ENCODE data around the gene MME. TPM values are rescaled to one million over a fixed set of nuclear protein-coding genes. Genes with fewer than 3 reads are reported as not detected.

MME gene
- total RNA-seq, 2 donors from 2014 or later: 30.2 to 31.9 TPM

GRCh38 chr3:155229086-155229485 lies 149.0 kb downstream of the MME start:
- Histone ChIP-seq H3K9me3 (ENCODE audit: control insufficient read depth, low read length) (no peaks in the 10 kb centered on the region), H3K27ac (ENCODE audit: low read depth, low read length) (no peak overlapping the region), H3K4me3 (ENCODE audit: low read length) (no peak overlapping the region), H3K27me3 (ENCODE audit: control insufficient read depth, insufficient read depth, low read length, poor library complexity, severe bottlenecking) (no peaks in the 10 kb centered on the region), H3K9ac (ENCODE audit: extremely low read depth, low read length, poor library complexity, severe bottlenecking) (no peak overlapping the region), H3K4me1 (ENCODE audit: control insufficient read depth, insufficient read depth, low read length) (no peaks in the 10 kb centered on the region), H3K36me3 (ENCODE audit: control insufficient read depth, insufficient read depth, low read length) (no peaks in the 10 kb centered on the region)
- H3K4me1 Mint-ChIP-seq: no peaks in the 10 kb centered on the region
- H3K36me3 Mint-ChIP-seq (ENCODE audit: low read depth): no peaks in the 10 kb centered on the region
- no peak overlapping the region for H3K27ac Mint-ChIP-seq
- no peaks in the 10 kb centered on the region for H3K27me3 Mint-ChIP-seq (ENCODE audit: insufficient read depth)
- H3K9me3 Mint-ChIP-seq: no peaks in the 10 kb centered on the region
- H3K4me3 Mint-ChIP-seq: no peak overlapping the region
- no peak for DNase-seq
- no peak for TF ChIP-seq CTCF (conservative IDR thresholded peaks at IDR 0.05)
- WGBS, 2 experiments (ENCODE audit: insufficient coverage in 1 of 2, insufficient read length in 1 of 2): 93 to 100% methylated on average over 1 of the region's 1 CpG

GRCh38 chr3:155230382-155230781 lies 150.3 kb downstream of the MME start:
- DNase-seq: no peak
- Mint-ChIP-seq H3K4me3 (no peak overlapping the region), H3K27me3 (ENCODE audit: insufficient read depth) (no peaks in the 10 kb centered on the region), H3K27ac (no peak overlapping the region), H3K9me3 (no peaks in the 10 kb centered on the region), H3K36me3 (ENCODE audit: low read depth) (no peaks in the 10 kb centered on the region), H3K4me1 (no peaks in the 10 kb centered on the region)
- H3K9ac ChIP-seq (ENCODE audit: extremely low read depth, low read length, poor library complexity, severe bottlenecking): no peak overlapping the region
- H3K27me3 ChIP-seq (ENCODE audit: control insufficient read depth, insufficient read depth, low read length, poor library complexity, severe bottlenecking): no peaks in the 10 kb centered on the region
- H3K4me1 ChIP-seq (ENCODE audit: control insufficient read depth, insufficient read depth, low read length): no peaks in the 10 kb centered on the region
- no peak overlapping the region for H3K4me3 ChIP-seq (ENCODE audit: low read length)
- H3K27ac ChIP-seq (ENCODE audit: low read depth, low read length): no peak overlapping the region
- no peaks in the 10 kb centered on the region for H3K36me3 ChIP-seq (ENCODE audit: control insufficient read depth, insufficient read depth, low read length)
- TF ChIP-seq CTCF (conservative IDR thresholded peaks at IDR 0.05): no peak
- H3K9me3 ChIP-seq (ENCODE audit: control insufficient read depth, low read length): no peaks in the 10 kb centered on the region

GRCh38 chr3:155231792-155232191 lies 151.7 kb downstream of the MME start:
- no peaks in the 10 kb centered on the region for H3K9me3 Mint-ChIP-seq
- WGBS, 2 experiments (ENCODE audit: insufficient coverage in 1 of 2, insufficient read length in 1 of 2): 91 to 93% methylated on average over 2 of the region's 2 CpGs
- no peak overlapping the region for H3K4me3 Mint-ChIP-seq
- no peak overlapping the region for H3K4me3 ChIP-seq (ENCODE audit: low read length)
- no peaks in the 10 kb centered on the region for H3K27me3 ChIP-seq (ENCODE audit: control insufficient read depth, insufficient read depth, low read length, poor library complexity, severe bottlenecking)
- no peaks in the 10 kb centered on the region for H3K36me3 Mint-ChIP-seq (ENCODE audit: low read depth)
- TF ChIP-seq CTCF (conservative IDR thresholded peaks at IDR 0.05): no peak
- DNase-seq: no peak
- H3K27ac Mint-ChIP-seq: no peak overlapping the region
- no peak overlapping the region for H3K27ac ChIP-seq (ENCODE audit: low read depth, low read length)
- no peak overlapping the region for H3K9ac ChIP-seq (ENCODE audit: extremely low read depth, low read length, poor library complexity, severe bottlenecking)
- H3K36me3 ChIP-seq (ENCODE audit: control insufficient read depth, insufficient read depth, low read length): no peaks in the 10 kb centered on the region
- no peaks in the 10 kb centered on the region for H3K9me3 ChIP-seq (ENCODE audit: control insufficient read depth, low read length)
- H3K4me1 ChIP-seq (ENCODE audit: control insufficient read depth, insufficient read depth, low read length): no peaks in the 10 kb centered on the region
- no peaks in the 10 kb centered on the region for H3K27me3 Mint-ChIP-seq (ENCODE audit: insufficient read depth)
- no peaks in the 10 kb centered on the region for H3K4me1 Mint-ChIP-seq
